AG09319 (cell line): ENCODE measurements around the gene HIKESHI.

Experiments
- DNase-seq: peaks from one replicate; pipeline ENCODE4 v3.0.0-alpha.2; 2010; ENCODE audit warnings: low read depth; ENCODE audit errors: extremely low read depth
- TF ChIP-seq, protein P1 (sequence below): IDR thresholded peaks from 2 replicates; pipeline ENCODE4 v1.5.1; 2011; ENCODE audit warnings: low read depth, mild to moderate bottlenecking, inconsistent platforms, low read length, moderate library complexity

HIKESHI gene

DNA sequence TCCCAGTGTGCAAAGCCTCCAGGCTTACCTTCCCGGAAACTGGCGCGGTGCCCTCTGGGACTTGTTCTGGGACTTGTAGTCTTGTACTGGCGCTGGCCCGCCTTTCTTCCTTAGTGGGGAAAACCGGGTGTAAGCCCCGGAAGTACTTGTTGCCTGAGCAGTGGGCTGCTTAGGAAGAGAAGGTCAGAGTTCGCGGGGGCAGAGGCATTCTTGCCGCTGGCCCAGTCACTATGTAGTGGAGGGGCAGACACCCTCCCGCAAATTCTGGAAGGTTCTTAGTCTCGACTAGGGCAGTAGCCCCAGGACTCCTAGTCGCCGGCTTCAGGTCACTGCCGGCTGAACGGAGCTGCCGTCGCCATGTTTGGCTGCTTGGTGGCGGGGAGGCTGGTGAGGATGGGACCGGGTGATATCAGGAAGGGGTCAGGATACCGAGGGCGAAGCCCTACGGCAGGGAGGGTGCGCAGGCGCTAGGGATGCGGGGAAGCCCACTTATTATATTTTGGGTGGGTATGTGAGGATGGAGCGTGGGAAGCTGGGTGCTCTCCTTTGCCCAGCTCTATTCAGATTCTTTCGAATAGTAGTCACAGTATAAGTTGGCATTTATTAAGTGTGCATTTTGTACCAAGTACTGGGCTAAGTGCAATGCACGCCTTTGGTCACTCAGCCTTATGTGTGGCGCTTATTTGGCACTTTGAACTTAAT, at the start of gene HIKESHI:
Gene HIKESHI (plus strand): TSS at position 149 of the 702 bp plus-strand sequence. CDS start 209 bp downstream, at position 358.
- peak; percentile 93 for DNase-seq
- TF ChIP-seq, protein P1, sequence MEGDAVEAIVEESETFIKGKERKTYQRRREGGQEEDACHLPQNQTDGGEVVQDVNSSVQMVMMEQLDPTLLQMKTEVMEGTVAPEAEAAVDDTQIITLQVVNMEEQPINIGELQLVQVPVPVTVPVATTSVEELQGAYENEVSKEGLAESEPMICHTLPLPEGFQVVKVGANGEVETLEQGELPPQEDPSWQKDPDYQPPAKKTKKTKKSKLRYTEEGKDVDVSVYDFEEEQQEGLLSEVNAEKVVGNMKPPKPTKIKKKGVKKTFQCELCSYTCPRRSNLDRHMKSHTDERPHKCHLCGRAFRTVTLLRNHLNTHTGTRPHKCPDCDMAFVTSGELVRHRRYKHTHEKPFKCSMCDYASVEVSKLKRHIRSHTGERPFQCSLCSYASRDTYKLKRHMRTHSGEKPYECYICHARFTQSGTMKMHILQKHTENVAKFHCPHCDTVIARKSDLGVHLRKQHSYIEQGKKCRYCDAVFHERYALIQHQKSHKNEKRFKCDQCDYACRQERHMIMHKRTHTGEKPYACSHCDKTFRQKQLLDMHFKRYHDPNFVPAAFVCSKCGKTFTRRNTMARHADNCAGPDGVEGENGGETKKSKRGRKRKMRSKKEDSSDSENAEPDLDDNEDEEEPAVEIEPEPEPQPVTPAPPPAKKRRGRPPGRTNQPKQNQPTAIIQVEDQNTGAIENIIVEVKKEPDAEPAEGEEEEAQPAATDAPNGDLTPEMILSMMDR, result no peak

DNA sequence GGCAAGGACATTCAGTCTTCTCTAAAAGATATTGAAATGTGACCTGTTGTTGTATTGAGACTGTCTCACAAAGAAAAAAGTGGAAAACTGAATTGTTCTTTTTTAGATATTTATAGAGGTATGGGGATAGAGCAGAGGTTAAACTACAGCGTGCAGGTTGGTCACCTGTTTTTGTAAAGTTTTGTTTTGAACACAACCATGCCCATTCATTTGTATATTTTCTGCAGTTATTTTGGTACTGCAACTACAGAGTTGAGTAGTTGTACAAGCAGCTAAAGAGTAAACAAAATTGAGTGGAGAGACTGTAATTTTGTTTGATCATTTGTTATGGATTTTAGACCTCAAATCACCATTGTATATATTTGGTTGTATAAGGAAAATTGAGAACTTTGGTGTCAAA, 46.1 kb upstream of the HIKESHI start:
- TF ChIP-seq, protein P1, result no peak
- no peak for DNase-seq

DNA sequence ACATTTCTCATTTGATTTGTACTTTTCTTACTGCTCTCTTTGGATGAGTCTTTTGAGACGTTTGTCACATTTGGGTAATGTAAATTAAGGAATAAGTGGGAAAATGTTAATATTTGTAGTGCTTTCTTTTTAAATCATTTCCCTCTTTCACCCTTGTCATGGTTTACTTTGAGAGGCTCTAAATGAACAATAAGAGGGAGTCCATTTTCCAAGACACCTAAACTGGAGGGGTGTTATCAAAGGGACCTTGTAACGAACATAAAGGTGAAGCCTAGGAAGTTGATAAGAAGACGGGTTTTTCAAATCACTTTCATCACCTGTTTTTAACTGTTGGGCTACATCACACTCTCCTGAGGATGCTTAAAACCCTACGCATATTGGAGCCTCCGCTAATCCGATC, 45.4 kb upstream of the HIKESHI start:
- DNase-seq, result no peak
- TF ChIP-seq, protein P1, result no peak

- TF ChIP-seq, protein P1, result no peak
- DNase-seq, result no peak
Measured at GRCh38 chr11:86257446-86257845, 44.6 kb upstream of the HIKESHI start.

DNA sequence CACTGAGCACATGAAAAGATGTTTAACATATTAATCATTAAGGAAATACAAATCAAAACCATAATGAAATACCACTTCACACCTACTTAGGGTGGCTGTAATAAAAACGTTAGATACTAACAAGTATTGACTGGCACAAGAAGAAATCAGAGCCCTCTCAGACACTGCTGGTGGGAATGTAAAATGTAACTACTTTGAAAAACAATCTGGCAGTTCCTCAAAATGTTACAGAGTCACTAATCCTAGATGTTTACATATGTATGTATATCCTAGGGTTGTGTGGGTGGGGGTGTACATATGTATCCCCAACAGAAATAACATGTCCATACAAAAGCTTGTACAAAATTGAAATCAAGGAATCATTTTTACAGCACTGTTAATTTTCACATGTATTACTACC, 42.3 kb upstream of the HIKESHI start:
- TF ChIP-seq, protein P1, result no peak
- no peak for DNase-seq

DNA sequence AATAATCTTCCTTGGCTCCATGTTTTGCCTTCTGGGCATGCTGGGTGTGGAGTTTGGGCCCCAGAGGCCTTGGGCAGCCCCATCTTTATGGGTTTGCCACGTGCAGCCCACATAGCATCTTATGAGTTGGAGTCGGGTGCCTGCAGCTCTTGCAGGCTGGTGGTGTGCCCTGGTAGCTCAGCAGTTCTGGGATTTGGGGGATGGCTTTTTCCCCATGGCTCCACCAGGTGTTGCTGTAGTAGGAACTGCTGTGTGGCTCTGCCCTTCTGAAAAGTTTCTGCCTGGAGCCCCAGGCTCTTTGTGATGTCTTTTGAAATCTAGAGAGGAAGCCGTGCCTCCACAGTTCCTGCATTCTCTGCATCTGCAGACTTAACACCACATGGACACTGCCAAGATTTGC, 40.7 kb upstream of the HIKESHI start:
- TF ChIP-seq, protein P1, result no peak
- no peak for DNase-seq

DNA sequence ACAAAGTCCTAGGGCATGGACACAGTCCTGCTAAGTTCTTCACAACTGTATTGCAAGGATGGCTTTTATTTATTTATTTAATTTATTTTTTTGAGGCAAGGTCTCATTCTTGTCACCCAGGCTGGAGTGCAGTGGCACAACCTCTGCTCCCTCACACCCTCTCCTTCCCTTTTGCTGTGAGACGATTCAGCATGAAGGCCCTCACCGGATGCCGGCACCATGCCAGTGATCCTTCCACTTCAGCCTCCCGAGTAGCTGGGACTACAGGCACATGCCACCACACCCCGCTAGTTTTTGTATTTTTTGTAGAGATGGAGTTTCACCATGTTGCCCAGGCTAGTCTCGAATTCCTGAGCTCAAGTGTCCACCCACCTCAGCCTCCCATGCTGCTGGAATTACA, 39.7 kb upstream of the HIKESHI start:
- TF ChIP-seq, protein P1, result no peak

More for the DNA sequence above, 39.7 kb upstream of the HIKESHI start:
- no peak for DNase-seq
